Activated CD4-positive, alpha-beta T cell treated with anti-CD3 and anti-CD28 coated beads for 1 hour (primary cell): Measurements from ENCODE around the gene SMIM41.

Source experiments
- DNase-seq: peaks from one replicate; pipeline ENCODE4 v3.0.0-alpha.2; 2020

Gene SMIM41

DNA sequence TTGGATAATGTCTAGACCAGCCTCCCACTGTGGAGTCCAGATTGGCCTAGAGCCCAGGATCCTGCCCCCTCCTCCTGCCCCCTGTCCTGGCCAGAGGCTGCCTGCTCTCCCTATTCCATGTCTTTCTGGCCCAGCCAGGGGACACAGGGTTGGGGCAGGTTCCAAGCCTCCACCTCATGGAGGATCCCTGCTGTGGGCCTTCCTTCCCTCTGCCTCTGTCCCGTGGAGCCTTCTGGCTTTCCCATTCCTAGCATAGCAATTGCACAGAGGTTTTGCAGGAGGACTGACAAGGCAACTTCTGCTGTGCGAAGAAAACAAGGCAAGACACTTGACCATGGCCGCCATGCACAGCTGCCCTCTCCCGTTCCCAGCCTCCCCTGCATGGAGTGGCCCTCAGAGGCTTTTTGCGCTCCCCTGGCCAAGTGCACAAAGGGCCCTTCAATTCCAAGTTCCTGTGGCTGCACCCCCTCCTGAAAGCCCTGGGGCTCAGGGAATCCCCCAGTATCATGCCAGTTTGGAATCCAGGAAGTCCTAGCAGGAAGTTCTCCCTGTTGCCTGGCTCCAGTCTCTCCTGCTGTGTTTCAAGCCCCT lies 70.2 kb downstream of the SMIM41 start:
- DNase-seq, result no peak

GRCh38 chr12:52151153-52151836 lies 71.8 kb downstream of the SMIM41 start:
- DNase-seq, result no peak

- peak; percentile 59 for DNase-seq
Observed at GRCh38 chr12:52151837-52152783, 72.6 kb downstream of the SMIM41 start.

DNA sequence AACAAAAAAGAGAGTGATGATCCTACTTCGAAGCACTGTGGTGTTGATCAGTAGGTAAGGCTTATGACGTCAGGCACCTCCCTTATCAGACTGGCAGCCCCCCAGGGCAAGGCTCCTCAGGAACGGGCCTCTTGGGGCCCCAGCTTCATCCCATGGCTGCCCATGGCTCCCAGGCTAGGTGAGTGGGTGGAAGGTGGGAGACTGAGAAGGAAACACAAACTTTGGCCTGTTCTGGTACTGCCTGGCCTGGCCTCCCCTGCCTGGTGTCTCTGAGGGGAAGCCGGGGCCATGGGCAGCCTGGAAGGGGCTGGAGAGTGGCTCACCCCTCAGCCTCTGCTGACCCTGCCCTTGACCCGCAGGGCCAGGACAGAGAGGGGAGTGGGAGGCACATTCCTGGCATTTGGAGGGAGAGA lies 73.4 kb downstream of the SMIM41 start:
- no peak for DNase-seq

DNA sequence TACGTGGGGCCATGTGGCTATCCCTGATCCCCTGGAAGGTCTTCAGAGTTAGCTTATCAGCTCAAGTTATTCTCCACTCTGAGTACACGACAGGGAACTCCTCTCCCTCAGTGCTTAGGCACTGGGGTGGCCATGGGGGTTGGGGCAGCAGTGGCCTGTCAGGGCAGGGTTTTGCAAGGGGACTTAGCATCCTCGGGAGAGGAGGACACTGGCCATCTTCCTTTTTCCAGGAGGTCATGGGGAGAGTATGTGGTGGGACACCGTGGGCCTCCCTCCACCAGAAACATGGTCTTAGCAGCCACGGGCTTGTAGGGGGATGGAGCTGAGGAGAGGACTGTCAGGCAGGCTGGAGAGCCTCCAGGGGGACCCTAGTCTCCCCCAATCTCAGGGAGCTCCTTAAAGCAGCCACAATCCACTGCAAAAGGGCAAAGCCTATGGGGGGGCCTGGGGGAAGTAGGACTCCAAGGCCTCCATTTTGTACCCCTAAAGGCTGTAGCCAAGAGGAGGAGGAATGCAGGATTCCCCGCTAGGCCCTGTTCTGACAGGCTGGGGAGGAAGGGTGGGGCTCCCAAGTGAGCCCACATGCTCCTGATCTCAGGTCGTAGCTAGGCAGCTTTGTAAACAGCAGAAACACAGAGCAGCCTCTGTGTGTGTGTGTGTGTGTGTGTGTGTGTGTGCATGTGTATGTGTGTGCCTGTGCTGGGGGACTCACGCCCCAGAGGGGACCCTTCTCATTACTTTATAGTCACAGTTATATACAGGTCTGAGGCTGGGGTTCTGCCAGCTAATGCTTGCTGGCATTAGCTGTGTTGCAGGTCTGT lies 75.8 kb downstream of the SMIM41 start:
- DNase-seq, result peak; percentile 18

DNA sequence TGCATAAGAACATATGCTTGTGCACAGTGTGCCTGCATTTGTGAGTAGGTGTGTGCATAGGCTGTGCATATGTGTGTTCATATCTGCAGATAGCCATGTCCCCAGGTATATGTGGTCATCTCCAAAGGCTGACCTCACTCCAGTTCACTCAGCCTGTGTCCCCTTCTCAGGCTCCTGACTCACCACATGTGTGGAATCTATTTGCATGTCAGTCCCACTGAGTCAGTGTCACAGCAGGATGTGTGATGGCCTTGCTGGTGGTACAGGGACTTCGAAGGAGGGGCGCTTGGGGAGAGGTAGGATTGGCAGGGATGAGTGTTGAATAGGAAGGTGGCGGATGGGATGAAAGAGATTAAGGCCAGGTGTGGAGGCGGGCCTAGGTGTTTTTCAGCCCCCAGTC lies 76.8 kb downstream of the SMIM41 start:
- no peak for DNase-seq

- DNase-seq, result peak; percentile 55
Observed at GRCh38 chr12:52156757-52157565, 77.5 kb downstream of the SMIM41 start.

DNA sequence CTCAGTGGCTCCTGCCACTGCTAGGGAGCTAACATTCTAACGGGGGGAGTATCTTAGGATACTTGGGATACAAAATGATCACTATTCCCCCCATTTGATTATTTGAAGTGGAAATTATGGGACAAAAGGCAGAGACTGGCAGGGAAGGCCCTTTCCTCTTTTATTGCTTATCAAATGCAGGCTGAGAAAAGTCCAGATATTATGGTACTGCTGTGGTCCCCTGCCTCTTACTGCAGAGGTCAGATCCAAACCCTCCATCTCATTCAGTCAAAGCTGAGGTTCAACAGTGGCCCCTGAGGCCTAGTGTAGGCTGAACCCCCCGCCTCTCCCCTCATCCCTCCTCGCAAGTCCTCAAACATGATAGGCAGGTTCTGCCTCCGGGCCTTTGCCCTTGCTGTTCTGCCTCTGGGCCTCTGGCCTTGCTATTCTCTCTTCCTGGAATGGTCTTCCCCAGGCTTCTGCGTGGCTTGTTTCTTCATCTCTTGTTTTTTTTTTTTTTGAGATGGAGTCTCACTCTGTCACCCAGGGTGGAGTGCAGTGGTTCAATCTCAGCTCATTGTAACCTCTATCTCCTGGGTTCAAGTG lies 78.2 kb downstream of the SMIM41 start:
- no peak for DNase-seq
